MM.1S (cell line): ENCODE measurements around the gene DDX51.

Source experiments
- DNase-seq: peaks from one replicate; pipeline ENCODE4 v3.0.0-alpha.2; 2015
- H2AFZ ChIP-seq: fragments of 300-600 bp; sonication (generic); 2 replicates; pipeline ENCODE4 v1.6.0; 2016; ENCODE audit warnings: antibody characterized with exemption, low read length
- H3F3A ChIP-seq: fragments of 300-600 bp; sonication (generic); 2 replicates; pipeline ENCODE4 v1.6.1; 2016; ENCODE audit warnings: mild to moderate bottlenecking, antibody characterized with exemption, low read length, moderate library complexity, mixed read lengths; ENCODE audit not compliant: insufficient read depth
- H3K27ac ChIP-seq: fragments of 300-600 bp; sonication (generic); 2 replicates; pipeline ENCODE4 v1.5.1; 2016; ENCODE audit warnings: mild to moderate bottlenecking, low read length
- H3K27me3 ChIP-seq: fragments of 300-600 bp; sonication (generic); replicated peaks from 2 replicates; pipeline ENCODE4 v1.6.0; 2016; ENCODE audit warnings: low read length; ENCODE audit not compliant: insufficient read depth
- H3K36me3 ChIP-seq: fragments of 300-600 bp; sonication (generic); replicated peaks from 2 replicates; pipeline ENCODE4 v1.6.1; 2016; ENCODE audit warnings: mild to moderate bottlenecking, low read length, mixed read lengths; ENCODE audit not compliant: insufficient read depth
- H3K4me1 ChIP-seq: fragments of 300-600 bp; sonication (generic); 2 replicates; pipeline ENCODE4 v1.6.1; 2016; ENCODE audit warnings: low read length, mixed read lengths
- H3K4me2 ChIP-seq: fragments of 300-600 bp; sonication (generic); 2 replicates; pipeline ENCODE4 v1.6.0; 2016; ENCODE audit warnings: low read depth, low read length
- H3K4me3 ChIP-seq: fragments of 300-600 bp; sonication (generic); 2 replicates; pipeline ENCODE4 v1.5.1; 2016; ENCODE audit warnings: low read length, mixed read lengths
- H3K79me2 ChIP-seq: fragments of 300-600 bp; sonication (generic); 2 replicates; pipeline ENCODE4 v1.6.1; 2016; ENCODE audit warnings: mixed run types, low read length, mixed read lengths
- H3K9ac ChIP-seq: fragments of 300-600 bp; sonication (generic); 2 replicates; pipeline ENCODE4 v1.6.1; 2016; ENCODE audit warnings: low read length, mixed read lengths
- H3K9me2 ChIP-seq: fragments of 300-600 bp; sonication (generic); replicated peaks from 2 replicates; pipeline ENCODE4 v1.6.1; 2016; ENCODE audit warnings: mild to moderate bottlenecking, low read length, mixed read lengths; ENCODE audit not compliant: insufficient read depth
- H3K9me3 ChIP-seq: fragments of 300-600 bp; sonication (generic); replicated peaks from 2 replicates; pipeline ENCODE4 v1.6.1; 2016; ENCODE audit warnings: mild to moderate bottlenecking, low read length, mixed read lengths; ENCODE audit not compliant: insufficient read depth
- H4K20me1 ChIP-seq: fragments of 300-600 bp; sonication (generic); 2 replicates; pipeline ENCODE4 v1.6.1; 2016; ENCODE audit warnings: mild to moderate bottlenecking, low read length, moderate library complexity, mixed read lengths; ENCODE audit not compliant: insufficient read depth
- EZH2 ChIP-seq: fragments of 300-600 bp; sonication (generic); optimal IDR thresholded peaks from 2 replicates; pipeline ENCODE3; 2017; ENCODE audit warnings: low read depth, mild to moderate bottlenecking, antibody characterized with exemption, low read length, mixed read lengths
- EZH2phosphoT487 ChIP-seq: fragments of 300-600 bp; sonication (generic); IDR thresholded peaks from 2 replicates; pipeline ENCODE4 v1.6.1; 2018; ENCODE audit warnings: antibody characterized with exemption, low read length
- TF ChIP-seq, protein P1 (sequence below): fragments of 300-600 bp; sonication (generic); IDR thresholded peaks from 2 replicates; pipeline ENCODE4 v1.5.1; 2016; ENCODE audit warnings: antibody characterized with exemption, low read length, mixed read lengths

The DDX51 gene

GRCh38 chr12:132109741-132110140 lies 34.4 kb downstream of the DDX51 start:
- TF ChIP-seq, protein P1, sequence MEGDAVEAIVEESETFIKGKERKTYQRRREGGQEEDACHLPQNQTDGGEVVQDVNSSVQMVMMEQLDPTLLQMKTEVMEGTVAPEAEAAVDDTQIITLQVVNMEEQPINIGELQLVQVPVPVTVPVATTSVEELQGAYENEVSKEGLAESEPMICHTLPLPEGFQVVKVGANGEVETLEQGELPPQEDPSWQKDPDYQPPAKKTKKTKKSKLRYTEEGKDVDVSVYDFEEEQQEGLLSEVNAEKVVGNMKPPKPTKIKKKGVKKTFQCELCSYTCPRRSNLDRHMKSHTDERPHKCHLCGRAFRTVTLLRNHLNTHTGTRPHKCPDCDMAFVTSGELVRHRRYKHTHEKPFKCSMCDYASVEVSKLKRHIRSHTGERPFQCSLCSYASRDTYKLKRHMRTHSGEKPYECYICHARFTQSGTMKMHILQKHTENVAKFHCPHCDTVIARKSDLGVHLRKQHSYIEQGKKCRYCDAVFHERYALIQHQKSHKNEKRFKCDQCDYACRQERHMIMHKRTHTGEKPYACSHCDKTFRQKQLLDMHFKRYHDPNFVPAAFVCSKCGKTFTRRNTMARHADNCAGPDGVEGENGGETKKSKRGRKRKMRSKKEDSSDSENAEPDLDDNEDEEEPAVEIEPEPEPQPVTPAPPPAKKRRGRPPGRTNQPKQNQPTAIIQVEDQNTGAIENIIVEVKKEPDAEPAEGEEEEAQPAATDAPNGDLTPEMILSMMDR: no peak
- no peak for TF ChIP-seq EZH2phosphoT487
- TF ChIP-seq EZH2: no peak
- H3F3A ChIP-seq: no peaks in the 10 kb centered on the region
- H3K27ac ChIP-seq: no peak overlapping the region
- no peaks in the 10 kb centered on the region for H3K9me3 ChIP-seq
- no peak overlapping the region for H2AFZ ChIP-seq
- H3K4me3 ChIP-seq: no peak overlapping the region
- no peak overlapping the region for H3K4me2 ChIP-seq
- no peak for DNase-seq
- no peak overlapping the region for H3K9ac ChIP-seq
- no peaks in the 10 kb centered on the region for H3K79me2 ChIP-seq
- no peaks in the 10 kb centered on the region for H4K20me1 ChIP-seq
- H3K4me1 ChIP-seq: no peaks in the 10 kb centered on the region
- no peaks in the 10 kb centered on the region for H3K27me3 ChIP-seq
- H3K9me2 ChIP-seq: no peaks in the 10 kb centered on the region
- H3K36me3 ChIP-seq: no peaks in the 10 kb centered on the region

DNA sequence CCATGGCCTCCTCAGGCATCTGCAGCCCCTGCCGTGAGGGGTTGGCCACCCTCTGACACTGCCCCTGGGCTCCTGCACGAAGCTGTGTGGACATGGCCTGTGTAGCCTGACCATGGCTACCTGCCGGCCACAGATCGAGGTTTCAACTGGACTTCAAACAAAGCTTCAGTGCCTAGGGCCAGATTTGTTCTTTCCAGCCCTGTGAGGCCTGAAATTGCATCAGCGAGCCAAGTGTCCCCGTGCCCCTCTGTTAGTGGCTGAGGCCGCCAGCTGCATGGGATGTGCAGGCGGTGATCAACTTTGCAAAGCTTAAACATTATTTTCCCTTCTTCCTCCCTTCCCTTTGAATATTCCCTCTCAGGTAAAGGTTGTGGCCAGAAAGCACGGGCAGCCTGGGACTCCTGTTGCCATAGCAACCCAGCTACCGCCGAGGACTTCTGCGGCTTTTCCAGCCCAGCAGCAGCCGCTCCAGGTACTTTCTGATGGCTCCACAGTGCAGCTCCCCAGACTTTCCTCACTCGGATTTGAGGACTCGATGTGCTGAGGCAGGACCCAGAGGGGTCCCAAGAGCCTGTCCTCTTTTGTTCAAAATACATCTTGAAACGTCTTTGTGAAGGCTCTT lies 35.8 kb downstream of the DDX51 start:
- H2AFZ ChIP-seq: no peak overlapping the region
- H3K27ac ChIP-seq: no peak overlapping the region
- no peak for DNase-seq
- no peaks in the 10 kb centered on the region for H3F3A ChIP-seq
- H3K9me2 ChIP-seq: no peaks in the 10 kb centered on the region
- H4K20me1 ChIP-seq: no peaks in the 10 kb centered on the region
- TF ChIP-seq EZH2 (no peak), EZH2phosphoT487 (no peak)
- TF ChIP-seq, protein P1: no peak
- H3K4me3 ChIP-seq: no peak overlapping the region
- H3K4me1 ChIP-seq: no peaks in the 10 kb centered on the region
- H3K27me3 ChIP-seq: no peaks in the 10 kb centered on the region
- H3K4me2 ChIP-seq: no peak overlapping the region
- H3K9ac ChIP-seq: no peak overlapping the region
- no peaks in the 10 kb centered on the region for H3K36me3 ChIP-seq
- no peaks in the 10 kb centered on the region for H3K9me3 ChIP-seq
- no peaks in the 10 kb centered on the region for H3K79me2 ChIP-seq

DNA sequence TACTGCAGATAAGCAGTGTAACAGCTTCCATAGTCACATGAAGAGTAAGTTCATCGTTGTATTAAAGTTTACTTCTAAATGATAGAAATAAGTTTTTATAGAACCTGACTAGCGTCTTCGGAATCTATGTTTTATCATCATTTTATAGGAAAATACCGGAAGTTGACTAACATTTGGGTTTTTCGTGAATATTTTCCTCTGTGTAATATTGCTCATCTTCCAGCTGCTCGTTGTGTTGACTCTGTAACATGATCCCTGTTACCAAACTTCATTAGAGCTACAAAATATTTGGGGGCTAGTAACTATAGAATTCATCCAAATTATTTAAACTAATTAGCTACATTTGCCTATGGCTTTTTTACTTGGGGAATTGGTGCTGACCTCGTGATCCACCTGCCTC lies 37.2 kb downstream of the DDX51 start:
- Histone ChIP-seq H2AFZ (no peak overlapping the region), H3K27ac (no peak overlapping the region), H3K9ac (no peak overlapping the region), H3K4me2 (no peak overlapping the region), H3F3A (no peaks in the 10 kb centered on the region), H3K4me3 (no peak overlapping the region), H3K79me2 (no peaks in the 10 kb centered on the region), H3K4me1 (no peaks in the 10 kb centered on the region), H4K20me1 (no peaks in the 10 kb centered on the region), H3K9me3 (no peaks in the 10 kb centered on the region), H3K9me2 (no peaks in the 10 kb centered on the region), H3K27me3 (no peaks in the 10 kb centered on the region), H3K36me3 (no peaks in the 10 kb centered on the region)
- DNase-seq: no peak
- TF ChIP-seq EZH2 (no peak), EZH2phosphoT487 (no peak)
- TF ChIP-seq, protein P1: no peak
